PC-3 (cell line): ENCODE data around the gene PTPRE.

Experiments used
- EZH2 ChIP-seq: fragments of 300-600 bp; sonication (generic); IDR thresholded peaks from one replicate; pipeline ENCODE4 v1.6.1; 2017; ENCODE audit warnings: antibody characterized with exemption, mild to moderate bottlenecking, low read length; ENCODE audit not compliant: unreplicated experiment
- EZH2phosphoT487 ChIP-seq: fragments of 300-600 bp; sonication (generic); IDR thresholded peaks from 2 replicates; pipeline ENCODE4 v1.6.1; 2018; ENCODE audit warnings: mild to moderate bottlenecking, antibody characterized with exemption, low read length, borderline replicate concordance
- TF ChIP-seq, protein P1 (sequence below): fragments of 300-600 bp; sonication (generic); conservative IDR thresholded peaks from 2 replicates; pipeline ENCODE4 v1.5.1; 2017; ENCODE audit warnings: antibody characterized with exemption, low read depth, mild to moderate bottlenecking, low read length

DNA sequence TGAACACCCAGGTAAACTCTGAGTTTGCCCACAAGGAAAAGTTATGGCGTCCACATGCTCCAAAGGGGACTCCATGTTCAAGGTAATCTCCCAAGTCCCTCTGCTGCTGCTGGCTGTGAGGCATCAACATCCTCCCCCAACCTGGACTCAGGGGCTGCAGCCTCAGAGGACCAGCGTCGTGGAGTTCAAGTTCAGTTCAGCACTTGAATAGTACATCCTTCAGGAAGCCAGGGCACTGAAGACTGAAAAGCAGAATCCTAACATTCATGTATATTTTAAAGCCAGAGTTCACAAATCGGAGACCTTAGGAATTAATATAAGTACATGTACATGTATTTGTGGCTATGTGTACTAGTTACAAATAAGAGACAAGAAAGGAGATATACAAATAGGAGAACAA lies 90.4 kb downstream of the PTPRE start:
- TF ChIP-seq, protein P1, sequence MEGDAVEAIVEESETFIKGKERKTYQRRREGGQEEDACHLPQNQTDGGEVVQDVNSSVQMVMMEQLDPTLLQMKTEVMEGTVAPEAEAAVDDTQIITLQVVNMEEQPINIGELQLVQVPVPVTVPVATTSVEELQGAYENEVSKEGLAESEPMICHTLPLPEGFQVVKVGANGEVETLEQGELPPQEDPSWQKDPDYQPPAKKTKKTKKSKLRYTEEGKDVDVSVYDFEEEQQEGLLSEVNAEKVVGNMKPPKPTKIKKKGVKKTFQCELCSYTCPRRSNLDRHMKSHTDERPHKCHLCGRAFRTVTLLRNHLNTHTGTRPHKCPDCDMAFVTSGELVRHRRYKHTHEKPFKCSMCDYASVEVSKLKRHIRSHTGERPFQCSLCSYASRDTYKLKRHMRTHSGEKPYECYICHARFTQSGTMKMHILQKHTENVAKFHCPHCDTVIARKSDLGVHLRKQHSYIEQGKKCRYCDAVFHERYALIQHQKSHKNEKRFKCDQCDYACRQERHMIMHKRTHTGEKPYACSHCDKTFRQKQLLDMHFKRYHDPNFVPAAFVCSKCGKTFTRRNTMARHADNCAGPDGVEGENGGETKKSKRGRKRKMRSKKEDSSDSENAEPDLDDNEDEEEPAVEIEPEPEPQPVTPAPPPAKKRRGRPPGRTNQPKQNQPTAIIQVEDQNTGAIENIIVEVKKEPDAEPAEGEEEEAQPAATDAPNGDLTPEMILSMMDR = no peak
- TF ChIP-seq EZH2phosphoT487 (no peak), EZH2 (no peak)
